Measurements from ENCODE around the gene XPNPEP2. TPM values are rescaled to one million over a fixed set of nuclear protein-coding genes. Genes with fewer than 3 reads are reported as not detected.

The XPNPEP2 gene
- total RNA-seq, 2 donors from 2014 or later = 2.7 to 4.2 TPM

DNA sequence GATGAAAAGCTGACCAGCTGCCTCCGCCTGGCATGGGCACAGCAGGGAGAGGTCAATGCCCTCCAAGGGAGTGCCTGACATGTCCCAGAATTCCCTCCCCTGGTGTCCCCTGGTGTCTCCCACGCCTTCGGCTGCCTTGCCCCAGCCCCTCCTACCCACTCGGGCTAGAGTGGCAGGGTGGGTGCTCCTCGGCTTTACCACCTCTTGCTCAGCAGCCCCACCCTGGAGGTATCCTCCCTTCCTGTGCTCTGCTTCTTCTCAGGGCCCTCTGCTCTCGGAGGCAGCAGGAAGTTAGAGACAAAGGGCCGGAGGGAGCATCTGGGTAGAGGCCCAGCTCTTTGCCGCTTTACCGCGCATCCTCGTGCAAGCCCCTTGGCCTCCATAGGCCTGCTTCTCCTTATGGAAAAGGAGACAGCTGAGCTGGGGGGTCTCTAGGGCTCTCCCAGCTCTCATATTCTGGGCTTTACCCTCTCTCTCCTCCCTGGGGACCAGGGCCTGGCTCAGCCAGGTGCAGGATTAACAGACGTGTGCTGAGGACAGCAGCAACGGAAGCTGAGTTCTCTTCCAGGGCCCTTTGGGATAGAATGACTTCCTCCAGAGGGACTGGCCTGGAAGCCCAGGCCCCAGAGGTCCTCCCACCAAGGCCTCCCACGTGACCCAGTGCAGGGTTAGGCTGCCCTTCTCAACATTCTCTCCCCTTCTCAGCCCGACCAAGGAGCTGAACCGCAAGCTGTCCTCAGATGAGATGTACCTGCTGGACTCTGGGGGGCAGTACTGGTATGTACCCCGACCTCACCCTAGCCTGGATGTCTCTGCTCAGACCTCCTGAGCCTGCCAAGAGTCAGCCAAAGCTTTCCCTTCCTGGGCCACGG lies 17.2 kb downstream of the XPNPEP2 start:
- H3K36me3 ChIP-seq = no peaks in the 10 kb centered on the region
- DNase-seq (ENCODE audit: low spot score) (no peak), ATAC-seq (ENCODE audit: insufficient number of reproducible peaks, low FRiP score, low read depth) (no peak)
- H3K4me1 ChIP-seq (ENCODE audit: control insufficient read depth in 1 of 2, low read depth in 2 of 2) = no peaks in the 10 kb centered on the region
- TF ChIP-seq, protein P1, sequence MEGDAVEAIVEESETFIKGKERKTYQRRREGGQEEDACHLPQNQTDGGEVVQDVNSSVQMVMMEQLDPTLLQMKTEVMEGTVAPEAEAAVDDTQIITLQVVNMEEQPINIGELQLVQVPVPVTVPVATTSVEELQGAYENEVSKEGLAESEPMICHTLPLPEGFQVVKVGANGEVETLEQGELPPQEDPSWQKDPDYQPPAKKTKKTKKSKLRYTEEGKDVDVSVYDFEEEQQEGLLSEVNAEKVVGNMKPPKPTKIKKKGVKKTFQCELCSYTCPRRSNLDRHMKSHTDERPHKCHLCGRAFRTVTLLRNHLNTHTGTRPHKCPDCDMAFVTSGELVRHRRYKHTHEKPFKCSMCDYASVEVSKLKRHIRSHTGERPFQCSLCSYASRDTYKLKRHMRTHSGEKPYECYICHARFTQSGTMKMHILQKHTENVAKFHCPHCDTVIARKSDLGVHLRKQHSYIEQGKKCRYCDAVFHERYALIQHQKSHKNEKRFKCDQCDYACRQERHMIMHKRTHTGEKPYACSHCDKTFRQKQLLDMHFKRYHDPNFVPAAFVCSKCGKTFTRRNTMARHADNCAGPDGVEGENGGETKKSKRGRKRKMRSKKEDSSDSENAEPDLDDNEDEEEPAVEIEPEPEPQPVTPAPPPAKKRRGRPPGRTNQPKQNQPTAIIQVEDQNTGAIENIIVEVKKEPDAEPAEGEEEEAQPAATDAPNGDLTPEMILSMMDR (IDR thresholded peaks at IDR 0.05) = no peak
- H3K9me3 ChIP-seq = no peaks in the 10 kb centered on the region
- H3K4me3 ChIP-seq = no peak overlapping the region
- no peak overlapping the region for H3K27ac ChIP-seq
- H3K27me3 ChIP-seq (replicated peaks; ENCODE audit: insufficient read depth) = no peaks in the 10 kb centered on the region

DNA sequence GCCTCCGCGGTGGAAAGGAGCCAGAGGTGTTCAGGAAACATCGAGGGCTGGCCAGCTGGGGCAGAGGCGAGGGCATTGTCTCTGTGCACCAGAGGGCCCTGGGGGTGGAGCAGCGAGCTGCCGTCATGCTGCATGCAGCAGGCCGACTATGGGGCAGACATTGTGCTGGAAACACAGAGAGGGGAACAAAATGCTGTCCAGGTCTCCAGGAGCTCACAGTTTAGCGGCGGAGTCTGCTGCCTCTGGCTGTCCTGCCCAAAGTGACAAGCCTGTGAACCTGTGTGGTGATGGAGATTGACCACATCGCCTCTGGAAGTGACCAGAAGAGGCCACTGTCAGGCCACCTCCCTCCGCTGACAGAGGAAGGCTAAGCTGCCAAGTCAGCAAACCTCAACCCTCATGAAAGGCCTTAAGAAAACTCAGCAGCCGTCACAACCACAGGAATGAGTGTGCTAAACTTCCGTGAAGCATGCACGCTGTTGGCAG lies 20.8 kb downstream of the XPNPEP2 start:
- no peak for ATAC-seq (ENCODE audit: insufficient number of reproducible peaks, low FRiP score, low read depth)
- no peak overlapping the region for H3K27ac ChIP-seq
- no peak overlapping the region for H3K4me3 ChIP-seq
- DNase-seq (ENCODE audit: low spot score) = no peak
- H3K4me1 ChIP-seq (ENCODE audit: control insufficient read depth in 1 of 2, low read depth in 2 of 2) = no peaks in the 10 kb centered on the region
- no peaks in the 10 kb centered on the region for H3K36me3 ChIP-seq
- TF ChIP-seq, protein P1 (IDR thresholded peaks at IDR 0.05) = no peak
- no peaks in the 10 kb centered on the region for H3K27me3 ChIP-seq (replicated peaks; ENCODE audit: insufficient read depth)
- no peaks in the 10 kb centered on the region for H3K9me3 ChIP-seq

DNA sequence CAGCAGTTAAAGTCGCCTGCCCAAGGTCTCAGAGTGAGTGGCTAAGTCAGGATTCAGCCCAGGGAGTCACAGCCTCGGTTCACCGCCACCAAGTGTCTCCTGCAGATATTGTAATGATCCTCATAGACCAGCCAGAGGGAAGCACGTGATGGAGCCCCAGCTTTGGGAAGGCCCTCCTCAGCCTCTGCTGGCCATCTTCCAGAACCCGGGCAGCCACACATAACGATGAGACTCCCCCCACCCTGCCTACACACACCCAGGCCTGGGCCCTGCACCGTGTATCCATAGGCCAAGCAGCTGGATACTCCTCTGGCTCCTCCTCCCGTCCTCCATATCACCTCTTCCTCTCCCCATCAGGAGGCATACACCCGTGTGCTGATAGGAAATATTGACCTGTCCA lies 21.4 kb downstream of the XPNPEP2 start:
- H3K9me3 ChIP-seq = no peaks in the 10 kb centered on the region
- ATAC-seq (ENCODE audit: insufficient number of reproducible peaks, low FRiP score, low read depth) (no peak), DNase-seq (ENCODE audit: low spot score) (no peak)
- no peak overlapping the region for H3K27ac ChIP-seq
- no peaks in the 10 kb centered on the region for H3K36me3 ChIP-seq
- TF ChIP-seq, protein P1 (IDR thresholded peaks at IDR 0.05) = no peak
- H3K27me3 ChIP-seq (replicated peaks; ENCODE audit: insufficient read depth) = no peaks in the 10 kb centered on the region
- H3K4me1 ChIP-seq (ENCODE audit: control insufficient read depth in 1 of 2, low read depth in 2 of 2) = no peaks in the 10 kb centered on the region
- no peak overlapping the region for H3K4me3 ChIP-seq

DNA sequence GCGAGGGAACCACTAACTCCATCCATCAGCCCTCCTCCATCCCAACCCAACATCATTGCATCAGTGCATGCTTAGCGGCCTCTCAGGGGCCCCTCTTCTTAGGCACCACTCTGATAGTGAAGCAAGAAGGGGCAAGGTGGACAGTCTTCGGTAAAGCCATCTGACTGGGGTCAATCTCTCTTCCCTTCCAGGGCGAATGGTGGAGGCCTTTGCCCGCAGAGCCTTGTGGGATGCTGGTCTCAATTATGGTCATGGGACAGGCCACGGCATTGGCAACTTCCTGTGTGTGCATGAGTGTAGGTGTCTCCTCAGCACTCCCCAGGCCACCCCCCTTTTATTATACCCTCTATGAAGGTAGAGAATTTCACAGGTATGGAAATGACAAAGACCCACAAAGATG lies 22.2 kb downstream of the XPNPEP2 start:
- TF ChIP-seq, protein P1 (IDR thresholded peaks at IDR 0.05) = no peak
- Histone ChIP-seq H3K36me3 (no peaks in the 10 kb centered on the region), H3K27me3 (replicated peaks; ENCODE audit: insufficient read depth) (no peaks in the 10 kb centered on the region), H3K9me3 (no peaks in the 10 kb centered on the region), H3K27ac (no peak overlapping the region), H3K4me3 (no peak overlapping the region), H3K4me1 (ENCODE audit: control insufficient read depth in 1 of 2, low read depth in 2 of 2) (no peaks in the 10 kb centered on the region)
- DNase-seq (ENCODE audit: low spot score) (no peak), ATAC-seq (ENCODE audit: insufficient number of reproducible peaks, low FRiP score, low read depth) (no peak)

DNA sequence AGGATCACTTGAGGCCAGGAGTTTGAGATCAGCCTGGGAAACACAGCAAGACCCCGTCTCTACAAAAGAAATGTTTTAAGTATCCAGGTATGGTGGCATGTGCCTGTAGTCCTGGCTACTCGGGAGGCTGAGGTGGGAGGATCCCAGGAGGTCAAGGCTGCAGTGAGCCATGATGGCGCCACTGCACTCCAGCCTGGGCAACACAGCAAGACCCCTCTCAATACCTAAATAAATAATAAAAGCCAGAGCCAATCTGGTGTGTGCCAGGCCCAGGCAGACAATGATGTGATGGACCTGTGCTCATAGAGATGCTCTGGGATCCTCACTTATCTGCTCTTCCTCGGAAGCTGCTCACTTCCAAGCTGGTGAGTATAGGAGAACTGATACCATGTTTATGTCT lies 22.8 kb downstream of the XPNPEP2 start:
- no peaks in the 10 kb centered on the region for H3K4me1 ChIP-seq (ENCODE audit: control insufficient read depth in 1 of 2, low read depth in 2 of 2)
- TF ChIP-seq, protein P1 (IDR thresholded peaks at IDR 0.05) = no peak
- ATAC-seq (ENCODE audit: insufficient number of reproducible peaks, low FRiP score, low read depth) = no peak
- H3K9me3 ChIP-seq = no peaks in the 10 kb centered on the region
- H3K4me3 ChIP-seq = no peak overlapping the region
- no peak overlapping the region for H3K27ac ChIP-seq
- no peaks in the 10 kb centered on the region for H3K36me3 ChIP-seq
- no peaks in the 10 kb centered on the region for H3K27me3 ChIP-seq (replicated peaks; ENCODE audit: insufficient read depth)
- DNase-seq (ENCODE audit: low spot score) = no peak
